Prostate gland (tissue), 2 donors: ENCODE data around the gene BEX3.

ENCODE experiments used
- CTCF ChIP-seq, 4 experiments: fragments of 200-600 bp in 2 of 4; fragments of 450-650 bp in 2 of 4; sonication (generic) in 2 of 4; IDR thresholded peaks; 1 replicate in 3 of 4; 2 replicates in 1 of 4; pipeline ENCODE4 v1.5.1; 2016 to 2019; ENCODE audit warnings: antibody characterized with exemption in 4 of 4, mild to moderate bottlenecking in 2 of 4, moderate library complexity in 2 of 4
- POLR2A ChIP-seq: fragments of 450-650 bp; IDR thresholded peaks from one replicate; pipeline ENCODE4 v1.6.1; 2016; ENCODE audit warnings: antibody characterized with exemption, mild to moderate bottlenecking
- POLR2AphosphoS5 ChIP-seq: sonication (generic); formaldehyde crosslinking; IDR thresholded peaks from one replicate; pipeline ENCODE4 v1.6.1; 2017; ENCODE audit warnings: antibody characterized with exemption

- no peak for TF ChIP-seq CTCF (IDR thresholded peaks at IDR 0.05)
- TF ChIP-seq POLR2A: no peak
- TF ChIP-seq POLR2AphosphoS5: no peak
Observed at GRCh38 chrX:103356858-103357257, 19.5 kb upstream of the BEX3 start.
